SIG-M5 (cell line): ENCODE results near the gene CRTAP.
"Not testable (repeated sequence)": the region's sequence is repeated elsewhere in the genome, so short reads cannot be mapped to it uniquely, and the experiment has no call there.

Source experiments
- DNase-seq: peaks from one replicate; lab custom pipeline; 2025; lab: John Stamatoyannopoulos, UW

CRTAP gene

DNA sequence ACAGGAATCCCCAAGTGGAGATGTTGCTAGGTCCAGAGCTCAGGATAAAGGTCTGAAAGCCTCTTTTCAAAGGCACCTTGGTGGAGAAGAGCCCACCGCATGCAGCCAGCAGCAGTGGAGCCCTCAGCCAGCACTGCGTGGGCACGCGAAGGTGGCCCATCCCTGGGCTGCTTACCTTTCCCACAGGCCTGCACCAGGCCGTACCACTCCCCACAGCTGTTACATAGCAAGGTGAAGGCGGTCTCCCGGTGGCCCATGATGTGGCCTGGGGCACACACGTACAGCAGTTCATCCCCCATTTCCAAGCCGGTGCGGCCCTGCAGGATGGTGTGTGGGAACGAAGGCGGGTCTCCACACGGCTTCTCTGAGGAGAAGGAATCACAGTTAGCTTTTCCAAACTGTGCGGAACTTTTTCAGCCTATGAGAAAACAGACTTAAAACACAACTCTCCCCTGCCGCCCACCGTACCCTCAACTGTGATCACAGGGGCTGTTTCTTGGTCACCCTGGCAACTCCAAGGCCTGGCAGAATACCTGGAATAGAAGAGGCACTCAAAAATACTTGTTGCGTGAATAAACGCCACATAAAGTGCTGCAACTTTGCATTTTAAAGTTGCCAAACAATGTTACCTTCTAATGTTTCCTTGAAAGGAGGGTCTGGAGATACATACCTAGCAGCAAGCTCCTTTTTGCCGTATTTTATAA lies 61.0 kb downstream of the CRTAP start:
- no peak for DNase-seq

DNA sequence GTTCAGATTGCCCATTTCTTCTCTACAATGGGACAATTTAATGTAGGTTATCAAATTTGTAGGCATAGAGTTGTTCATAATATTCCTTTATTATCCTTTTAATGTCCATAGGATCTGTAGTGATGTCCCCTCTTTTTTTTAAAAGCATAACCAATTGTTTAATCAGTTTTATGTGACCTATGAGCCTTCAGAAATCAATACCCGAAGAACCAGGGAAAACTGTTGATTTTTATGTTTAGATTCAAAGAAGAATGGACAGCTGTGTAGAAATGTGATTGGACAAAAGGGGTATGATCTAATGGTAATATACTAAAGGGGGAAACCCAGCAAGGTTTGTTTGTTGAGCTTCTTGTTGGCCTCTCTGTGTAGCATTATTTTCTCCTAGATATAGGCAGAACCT lies 65.3 kb downstream of the CRTAP start:
- DNase-seq: no peak

DNA sequence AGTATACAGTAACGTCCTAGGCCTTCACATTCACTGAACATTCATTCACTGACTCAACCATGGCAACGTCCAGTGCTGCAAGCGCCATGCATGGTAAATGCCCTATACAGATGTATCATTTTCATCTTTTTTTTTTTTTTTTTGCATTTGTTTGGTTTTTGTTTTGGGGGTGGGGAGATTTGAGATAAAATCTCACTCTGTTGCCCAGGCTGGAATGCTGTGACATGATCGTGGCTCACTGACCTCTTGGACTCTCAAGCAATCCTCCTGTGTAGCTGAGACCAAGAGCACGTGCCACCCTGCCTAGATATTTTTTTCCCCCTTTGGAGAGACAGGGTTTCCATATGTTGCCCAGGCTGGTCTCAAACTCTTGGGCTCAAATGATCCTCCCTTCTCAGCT lies 67.4 kb downstream of the CRTAP start:
- DNase-seq: no peak

DNA sequence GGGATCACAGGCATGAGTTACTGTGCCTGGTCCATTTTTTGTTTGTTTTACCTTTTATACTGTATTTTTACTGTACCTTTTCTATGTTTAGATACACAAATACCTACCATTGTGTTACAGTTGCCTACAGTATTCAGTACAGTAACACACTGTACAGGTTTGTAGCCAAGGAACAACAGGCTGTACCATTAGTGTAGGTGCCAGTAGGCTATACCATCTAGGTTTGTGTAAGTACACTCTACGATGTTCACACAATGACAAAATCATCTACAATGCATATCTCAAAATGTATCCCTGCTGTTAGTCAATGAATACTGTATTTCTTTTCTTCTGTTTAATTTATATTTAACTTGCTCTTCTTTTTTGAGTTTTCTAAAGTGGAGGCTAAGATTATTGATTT lies 67.8 kb downstream of the CRTAP start:
- not testable (repeated sequence) for DNase-seq

DNA sequence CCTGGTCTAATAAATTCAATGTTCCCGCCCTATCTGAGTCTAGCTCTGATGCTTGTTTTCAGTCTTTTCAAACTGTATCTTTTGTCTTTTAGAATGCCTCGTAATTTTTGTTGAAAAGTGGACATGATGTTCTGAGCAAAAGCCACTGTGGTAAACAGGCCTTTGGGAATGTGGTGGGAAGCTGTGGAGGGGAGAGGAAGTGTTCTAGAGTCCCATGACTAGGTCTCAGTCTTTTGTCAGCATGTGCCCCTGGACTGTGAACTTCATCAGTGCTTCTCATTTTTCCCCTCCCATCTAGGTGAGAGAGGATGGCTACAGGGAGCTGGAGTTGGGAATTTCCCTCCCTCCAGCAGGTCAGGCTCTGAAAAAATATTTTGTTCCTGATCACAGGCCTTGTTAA lies 71.0 kb downstream of the CRTAP start:
- DNase-seq: no peak

DNA sequence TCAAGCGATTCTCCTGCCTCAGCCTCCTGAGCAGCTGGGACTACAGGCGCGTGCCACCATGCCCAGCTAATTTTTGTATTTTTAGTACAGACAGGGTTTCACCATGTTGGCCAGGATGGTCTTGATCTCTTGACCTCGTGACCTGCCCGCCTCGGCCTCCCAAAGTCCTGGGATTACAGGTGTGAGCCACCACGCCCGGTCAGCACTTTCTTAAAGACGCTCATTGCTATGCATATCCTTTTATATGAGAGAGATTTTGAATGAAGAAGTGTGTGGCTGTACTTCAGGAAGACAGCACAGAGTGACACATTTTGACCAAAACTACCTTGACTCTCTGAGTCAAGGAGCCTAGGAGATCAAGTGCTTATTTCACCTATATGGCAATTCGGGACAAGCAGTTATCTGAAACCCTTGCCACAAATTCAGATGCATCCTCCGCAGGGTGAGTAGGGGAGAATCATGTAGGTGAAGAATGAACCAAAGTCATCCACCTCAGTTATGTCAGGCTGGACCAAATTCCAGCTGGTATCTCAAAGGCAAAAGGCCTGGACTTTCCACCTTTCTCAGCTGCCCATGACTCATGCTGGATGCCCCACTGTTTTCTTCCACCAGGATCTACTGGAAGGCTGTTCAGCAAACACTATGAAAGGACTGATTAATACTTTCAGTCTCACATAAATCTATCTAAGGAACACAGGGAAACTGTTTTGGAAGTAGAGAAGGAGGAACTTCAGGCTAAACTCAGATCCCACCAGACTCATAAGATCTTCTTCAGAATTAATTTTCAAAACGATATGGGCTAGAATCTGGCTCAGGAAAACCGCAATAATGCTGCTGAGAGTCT lies 72.9 kb downstream of the CRTAP start:
- no peak for DNase-seq

DNA sequence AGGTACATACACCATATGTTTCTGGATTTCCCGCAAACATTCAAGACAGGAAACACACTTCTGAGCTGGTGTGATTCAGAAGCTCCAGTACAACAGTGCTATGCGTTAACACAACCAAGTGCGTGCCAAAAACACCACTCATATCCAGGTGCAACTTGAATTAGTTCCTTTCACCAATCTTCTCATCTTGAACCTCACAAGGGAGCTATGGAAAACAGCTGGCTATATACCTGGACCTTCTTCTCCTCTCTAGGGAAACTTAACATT lies 73.5 kb downstream of the CRTAP start:
- DNase-seq: no peak

DNA sequence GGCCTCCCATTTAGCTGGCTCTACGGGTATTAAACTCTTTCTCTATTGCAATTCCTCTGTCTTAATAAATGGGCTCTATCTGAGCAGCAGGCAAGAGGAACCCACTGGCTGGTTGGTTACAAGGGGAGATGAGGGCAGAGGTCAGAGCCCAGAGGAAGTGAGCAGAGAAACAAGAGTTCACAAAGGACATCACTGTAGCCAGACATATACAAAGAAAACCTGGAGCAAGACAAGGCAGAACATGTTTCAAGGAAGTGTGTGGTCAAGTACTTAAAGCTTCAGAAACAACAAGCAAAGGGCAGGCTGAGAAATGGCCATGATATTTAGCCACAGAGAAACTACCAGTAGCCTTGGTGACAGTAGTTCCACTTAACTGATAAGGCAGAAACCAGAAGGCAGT lies 80.5 kb downstream of the CRTAP start:
- DNase-seq: no peak

DNA sequence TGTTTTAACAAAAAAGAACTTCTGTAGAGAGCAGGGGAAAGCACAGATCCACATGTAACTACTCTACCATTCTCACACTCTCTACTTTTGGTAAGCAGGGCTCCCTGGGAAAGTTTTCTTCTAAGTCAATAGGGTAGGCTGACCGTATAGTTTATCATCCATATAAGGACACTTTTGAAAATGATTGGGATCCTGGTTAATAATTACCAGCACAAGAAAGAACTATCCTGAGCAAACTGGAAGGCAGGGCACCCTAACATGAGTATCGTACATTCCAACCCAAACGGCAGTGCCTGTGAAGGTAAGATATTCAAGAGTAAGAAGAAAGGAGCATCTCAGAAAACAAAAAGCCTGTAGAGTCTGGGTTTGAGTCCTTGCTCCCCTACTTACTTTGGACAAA lies 82.7 kb downstream of the CRTAP start:
- no peak for DNase-seq
